GM12801 (cell line): ENCODE results near the gene ATP2A2.

Experiments
- TF ChIP-seq, protein P1 (sequence below): IDR thresholded peaks from one replicate; pipeline ENCODE4 v1.5.1; 2011; ENCODE audit warnings: control low read depth; ENCODE audit not compliant: insufficient read length; ENCODE audit errors: extremely low read depth

Gene ATP2A2

DNA sequence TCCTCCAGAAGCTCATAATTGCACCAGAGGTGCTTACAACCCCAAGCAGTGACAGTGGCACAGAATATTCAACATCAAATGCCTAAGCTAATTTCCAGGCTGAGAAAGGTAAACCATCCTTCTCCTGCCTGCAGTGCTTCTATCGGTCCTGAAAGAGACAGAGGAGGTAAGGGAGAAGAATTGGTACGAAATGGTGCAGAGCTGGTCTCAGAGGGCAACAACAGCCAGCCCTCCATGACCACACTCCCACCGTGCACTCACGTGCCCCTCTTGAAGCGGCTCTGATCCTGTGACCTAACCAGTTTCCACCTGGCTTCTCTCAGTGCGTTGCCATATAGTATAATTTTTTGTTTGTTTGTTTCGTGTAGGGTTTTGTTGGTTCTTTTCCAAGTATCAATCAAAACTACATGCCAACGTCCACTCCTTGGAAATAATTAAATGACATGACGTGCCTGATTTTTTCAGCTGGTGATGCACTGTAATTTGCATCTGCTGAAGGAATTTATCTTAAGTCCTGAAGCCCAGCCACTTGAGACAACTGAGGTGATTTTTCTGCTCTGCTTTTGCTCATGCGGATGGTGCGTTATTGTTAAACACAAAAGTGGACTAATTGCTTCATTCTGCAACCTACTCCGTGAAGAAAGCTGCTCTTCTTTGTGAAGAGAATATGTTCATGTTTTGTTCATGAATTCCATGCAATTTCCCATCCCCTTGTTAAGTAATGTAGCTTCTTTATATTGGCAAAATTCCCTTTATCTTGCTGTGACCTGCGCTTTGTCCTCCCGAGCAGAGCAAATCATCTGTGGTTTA, 1.3 kb upstream of the ATP2A2 start:
- TF ChIP-seq, protein P1, sequence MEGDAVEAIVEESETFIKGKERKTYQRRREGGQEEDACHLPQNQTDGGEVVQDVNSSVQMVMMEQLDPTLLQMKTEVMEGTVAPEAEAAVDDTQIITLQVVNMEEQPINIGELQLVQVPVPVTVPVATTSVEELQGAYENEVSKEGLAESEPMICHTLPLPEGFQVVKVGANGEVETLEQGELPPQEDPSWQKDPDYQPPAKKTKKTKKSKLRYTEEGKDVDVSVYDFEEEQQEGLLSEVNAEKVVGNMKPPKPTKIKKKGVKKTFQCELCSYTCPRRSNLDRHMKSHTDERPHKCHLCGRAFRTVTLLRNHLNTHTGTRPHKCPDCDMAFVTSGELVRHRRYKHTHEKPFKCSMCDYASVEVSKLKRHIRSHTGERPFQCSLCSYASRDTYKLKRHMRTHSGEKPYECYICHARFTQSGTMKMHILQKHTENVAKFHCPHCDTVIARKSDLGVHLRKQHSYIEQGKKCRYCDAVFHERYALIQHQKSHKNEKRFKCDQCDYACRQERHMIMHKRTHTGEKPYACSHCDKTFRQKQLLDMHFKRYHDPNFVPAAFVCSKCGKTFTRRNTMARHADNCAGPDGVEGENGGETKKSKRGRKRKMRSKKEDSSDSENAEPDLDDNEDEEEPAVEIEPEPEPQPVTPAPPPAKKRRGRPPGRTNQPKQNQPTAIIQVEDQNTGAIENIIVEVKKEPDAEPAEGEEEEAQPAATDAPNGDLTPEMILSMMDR: no peak

- TF ChIP-seq, protein P1: no peak
These were observed 662 bp upstream of the ATP2A2 start for GRCh38 chr12:110280392-110280778.

DNA sequence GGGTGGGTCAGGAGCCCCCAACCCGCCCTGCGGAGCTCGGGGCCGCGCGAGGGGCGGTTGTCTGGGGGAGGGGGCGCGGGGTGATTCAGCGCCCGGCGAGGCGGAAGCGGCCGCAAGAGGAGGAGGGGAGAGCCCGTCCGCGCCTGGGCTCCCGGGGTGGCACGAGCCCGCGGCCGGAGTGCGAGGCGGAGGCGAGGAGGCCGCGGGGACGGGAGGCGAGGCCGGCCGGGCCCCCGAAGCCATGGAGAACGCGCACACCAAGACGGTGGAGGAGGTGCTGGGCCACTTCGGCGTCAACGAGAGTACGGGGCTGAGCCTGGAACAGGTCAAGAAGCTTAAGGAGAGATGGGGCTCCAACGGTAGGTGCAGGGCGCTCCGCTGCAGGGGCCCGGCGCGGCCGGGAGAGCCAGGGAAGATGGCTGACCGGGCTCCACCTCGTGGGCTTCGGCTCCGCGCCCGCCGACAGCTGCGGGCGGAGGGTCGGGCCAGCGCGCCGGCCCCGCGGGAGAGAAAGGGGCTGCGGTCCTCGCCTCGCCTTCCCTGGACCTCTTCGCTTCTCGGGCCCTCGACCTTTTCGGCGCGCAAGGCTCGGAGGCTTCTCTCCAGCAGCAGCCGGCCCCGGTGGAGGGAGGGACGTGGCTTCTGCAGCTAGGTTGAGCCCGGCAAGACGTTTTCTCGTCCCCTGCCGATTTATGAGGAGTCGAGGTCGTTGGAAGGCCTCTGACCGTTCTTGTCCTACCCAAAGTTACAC, 677 bp downstream of the ATP2A2 start:
- TF ChIP-seq, protein P1: no peak

DNA sequence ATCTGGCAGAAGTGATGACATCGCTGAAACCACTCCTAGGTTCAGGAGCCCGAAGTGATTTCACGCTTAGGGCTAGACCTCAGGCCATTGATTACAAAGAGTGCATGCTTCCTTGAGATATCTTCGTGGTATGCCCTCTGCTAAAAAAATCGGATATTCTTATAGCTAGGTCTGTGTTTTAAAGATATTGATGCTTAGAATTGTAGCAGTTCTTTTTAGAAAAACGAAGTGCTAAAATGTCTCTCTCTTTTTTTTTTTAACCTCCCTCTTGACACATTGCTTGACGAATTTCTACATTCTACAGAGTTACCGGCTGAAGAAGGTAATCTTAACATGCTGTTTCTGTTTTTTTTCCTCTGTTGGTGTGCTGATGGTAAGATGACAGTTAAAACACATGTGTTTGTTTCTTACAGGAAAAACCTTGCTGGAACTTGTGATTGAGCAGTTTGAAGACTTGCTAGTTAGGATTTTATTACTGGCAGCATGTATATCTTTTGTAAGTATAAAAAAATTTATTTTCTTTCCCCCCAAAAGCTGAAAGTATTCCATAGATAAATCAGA, 1.3 kb downstream of the ATP2A2 start:
- TF ChIP-seq, protein P1: no peak

DNA sequence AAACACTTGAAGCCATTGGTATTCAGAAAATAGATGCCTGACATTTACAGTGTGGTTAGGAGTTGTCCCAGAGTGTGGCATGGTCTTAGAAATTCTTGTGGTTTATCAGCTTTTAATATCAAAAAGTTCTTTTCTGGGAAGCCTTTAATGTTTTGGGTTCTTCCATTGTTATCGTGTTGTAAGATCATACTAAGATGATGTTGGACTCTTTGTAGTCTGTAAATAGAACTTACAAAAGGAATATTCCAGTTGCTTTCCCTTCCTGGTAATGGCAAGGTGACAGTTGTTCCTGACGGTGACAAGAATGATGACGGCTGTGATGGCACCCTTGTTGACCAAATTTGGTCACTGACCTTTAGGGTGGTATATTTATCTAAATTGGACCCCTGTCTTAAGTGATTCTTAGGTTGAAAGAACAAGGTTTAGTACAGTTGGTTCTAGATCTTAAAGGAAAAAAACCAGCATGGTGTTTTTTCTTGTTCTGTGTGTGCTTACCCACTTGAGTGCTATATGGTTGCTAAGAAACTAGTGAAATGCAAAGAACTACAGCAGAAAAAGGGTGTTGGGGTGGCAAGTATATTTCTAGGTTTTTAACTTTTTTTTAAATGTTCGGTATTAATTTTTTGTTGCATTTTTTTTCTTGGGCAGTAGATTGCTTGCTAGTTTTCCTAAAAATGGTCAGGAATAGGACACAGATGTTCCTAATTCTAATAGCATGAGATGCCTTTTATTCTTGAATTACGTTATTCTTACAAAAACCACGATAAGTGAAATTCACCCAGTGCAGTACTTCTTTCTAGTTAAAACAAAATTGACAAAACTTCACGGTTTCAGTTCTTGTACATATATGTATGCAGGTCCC, 2.1 kb downstream of the ATP2A2 start:
- TF ChIP-seq, protein P1: no peak

DNA sequence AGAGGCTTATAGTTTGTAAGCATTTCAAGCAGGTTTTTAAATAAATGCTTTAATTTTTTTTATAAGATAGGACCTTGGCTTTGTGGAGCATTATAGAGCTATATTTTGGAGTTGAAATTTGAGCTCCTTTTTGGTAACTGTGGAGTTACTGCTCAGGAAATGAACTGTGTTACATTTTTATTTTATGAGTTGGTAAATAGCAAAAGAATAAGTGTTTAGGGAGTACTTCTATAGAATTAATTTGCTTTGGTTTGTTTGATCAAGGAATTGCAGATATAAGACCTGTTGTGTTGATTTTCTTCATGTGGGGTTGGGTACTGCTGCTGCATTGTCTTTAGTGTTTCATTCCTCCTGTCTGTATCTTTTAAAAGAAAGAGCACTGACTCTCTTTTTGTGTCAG, 3.5 kb downstream of the ATP2A2 start:
- TF ChIP-seq, protein P1: no peak
